K562 (cell line): Measurements from ENCODE around the gene FBXL22. TPM values are rescaled to one million over a fixed set of nuclear protein-coding genes. Genes with fewer than 3 reads are reported as not detected.

Source experiments
- ATAC-seq: fragments of 200-7000 bp; cut with Tn5 transposase; 3 replicates; pipeline ENCODE4 v1.9.1; 2020; ENCODE audit warnings: moderate library complexity
- BruUV-seq: library from RNA; stranded (reverse); fragments of 400-500 nt; replicated peaks from 2 replicates; lab custom pipeline; 2021; lab: Mats Ljungman, UMichigan
- CTCF ChIA-PET: fragments of 300-600 bp; formaldehyde crosslinking; extraction: SDS; loops from one replicate; lab custom pipeline; 2021; ENCODE audit warnings: low intra/inter-chr PET ratio; lab: Yijun Ruan, JAX
- POLR2A ChIA-PET: fragments of 300-600, 350-650 bp; sonication (Branson Sonifier 250); formaldehyde crosslinking; extraction: SDS; loops from one replicate; lab custom pipeline; 2021; ENCODE audit warnings: antibody characterized with exemption, inconsistent platforms; lab: Yijun Ruan, JAX
- DNase-seq, 4 experiments: peaks; one replicate each; pipeline versions ENCODE4 v3.0.0 to v3.0.0-alpha.2; 2011 to 2018; ENCODE audit warnings: low spot score in 3 of 4, mixed read lengths in 3 of 4; ENCODE audit errors: extremely low read depth in 1 of 4
- FAIRE-seq: peaks from 2 replicates; lab custom pipeline; 2011; peaks lifted over from hg19 to GRCh38; lab: Jason Lieb, UNC
- H2AFZ ChIP-seq: 2 replicates; pipeline ENCODE4 v1.6.0; 2011; ENCODE audit warnings: low read depth, low read length, control low read depth, inconsistent platforms
- H3K27ac ChIP-seq: fragments of 200-600 bp; 3 replicates; pipeline ENCODE4 v1.8.0; 2011; ENCODE audit warnings: low read depth, mild to moderate bottlenecking, control low read depth, inconsistent platforms, low read length, moderate library complexity, mixed read lengths; ENCODE audit errors: extremely low read depth
- H3K27me3 ChIP-seq, 2 experiments: fragments of 300-600 bp in 1 of 2; 2 replicates in 1 of 2; 3 replicates in 1 of 2; pipeline versions ENCODE4 v1.6.0 to v1.8.0; 2011; ENCODE audit warnings: inconsistent platforms in 2 of 2, low read length in 2 of 2, mild to moderate bottlenecking in 1 of 2, mixed read lengths in 1 of 2, moderate library complexity in 1 of 2; ENCODE audit not compliant: control insufficient read depth in 2 of 2, insufficient read depth in 2 of 2
- H3K36me3 ChIP-seq: fragments of 300-600 bp; 3 replicates; pipeline ENCODE4 v1.8.0; 2011; ENCODE audit warnings: mild to moderate bottlenecking, low read length, inconsistent platforms; ENCODE audit not compliant: control insufficient read depth, insufficient read depth
- H3K4me1 ChIP-seq, 2 experiments: fragments of 200-600 bp in 1 of 2; replicated peaks in 1 of 2; 2 replicates in 1 of 2; 3 replicates in 1 of 2; pipeline versions ENCODE4 v1.5.1 to v1.8.0; 2011; ENCODE audit warnings: inconsistent platforms in 2 of 2, low read length in 2 of 2, mild to moderate bottlenecking in 1 of 2, mixed read lengths in 1 of 2, moderate library complexity in 1 of 2; ENCODE audit not compliant: control insufficient read depth in 2 of 2, insufficient read depth in 2 of 2
- H3K4me2 ChIP-seq: 2 replicates; pipeline ENCODE4 v1.6.1; 2011; ENCODE audit warnings: low read length, control low read depth, inconsistent platforms, mixed read lengths; ENCODE audit not compliant: insufficient read depth
- H3K4me3 ChIP-seq: fragments of 200-600 bp; sonication (generic), shearing (Covaris generic); 2 replicates; pipeline ENCODE4 v1.5.1; 2016; ENCODE audit warnings: control low read depth, inconsistent platforms
- H3K79me2 ChIP-seq: fragments of 200-600 bp; 3 replicates; pipeline ENCODE4 v1.8.0; 2011; ENCODE audit warnings: low read length, inconsistent platforms; ENCODE audit not compliant: control insufficient read depth, insufficient read depth
- H3K9ac ChIP-seq, 2 experiments: 2 replicates each; pipeline versions ENCODE4 v1.6.0 to v1.6.1; 2011; ENCODE audit warnings: low read depth in 2 of 2, low read length in 2 of 2, control low read depth in 1 of 2, inconsistent platforms in 1 of 2, mild to moderate bottlenecking in 1 of 2, mixed read lengths in 1 of 2; ENCODE audit not compliant: insufficient read depth in 1 of 2
- H3K9me1 ChIP-seq: one replicate; pipeline ENCODE4 v1.6.0; 2011; ENCODE audit warnings: inconsistent platforms, mild to moderate bottlenecking, low read length, moderate library complexity; ENCODE audit not compliant: control insufficient read depth, insufficient read depth
- H3K9me3 ChIP-seq: replicated peaks from 2 replicates; pipeline ENCODE4 v1.5.1; 2011; ENCODE audit warnings: low read depth, low read length, inconsistent platforms; ENCODE audit not compliant: control insufficient read depth, insufficient read depth
- H4K20me1 ChIP-seq: replicated peaks from 2 replicates; pipeline ENCODE4 v1.6.1; 2011; ENCODE audit warnings: low read length, inconsistent platforms, mixed read lengths; ENCODE audit not compliant: control insufficient read depth, insufficient read depth
- GTF2F1 ChIP-seq: IDR thresholded peaks from 2 replicates; pipeline ENCODE4 v1.6.1; 2011; ENCODE audit warnings: low read depth, low read length, improper control_type of control experiment
- NR2C1 ChIP-seq, 2 experiments: fragments of 450-650 bp; IDR thresholded peaks; 2 replicates each; pipeline ENCODE4 v1.6.1; 2017; ENCODE audit warnings: mild to moderate bottlenecking in 2 of 2, antibody characterized with exemption in 1 of 2, inconsistent platforms in 1 of 2, missing compliant biosample characterization in 1 of 2, missing genetic modification characterization in 1 of 2
- POLR2G ChIP-seq: fragments of 200-400 bp; formaldehyde crosslinking; IDR thresholded peaks from 2 replicates; pipeline ENCODE4 v1.6.1; 2017; ENCODE audit warnings: low read depth, mild to moderate bottlenecking, antibody characterized with exemption, low read length, moderate library complexity
- PTRF ChIP-seq: fragments of 450-650 bp; IDR thresholded peaks from 2 replicates; pipeline ENCODE4 v1.6.1; 2016; ENCODE audit warnings: mild to moderate bottlenecking, missing genetic modification characterization, missing compliant biosample characterization
- RFX5 ChIP-seq: IDR thresholded peaks from 2 replicates; pipeline ENCODE4 v1.6.1; 2011; ENCODE audit warnings: low read depth, mild to moderate bottlenecking, improper control_type of control experiment, low read length
- ZNF23 ChIP-seq: fragments of 250-450 bp; sonication (Bioruptor Pico); IDR thresholded peaks from 2 replicates; pipeline ENCODE4 v1.4.0; 2020; ENCODE audit warnings: mild to moderate bottlenecking
- ZNF316 ChIP-seq: fragments of 450-650 bp; IDR thresholded peaks from 2 replicates; pipeline ENCODE4 v1.6.1; 2016
- ZNF445 ChIP-seq: fragments of 250-450 bp; sonication (Bioruptor Pico); IDR thresholded peaks from 2 replicates; pipeline ENCODE4 v1.4.0; 2020; ENCODE audit warnings: low read depth, mild to moderate bottlenecking, moderate library complexity
- ZNF785 ChIP-seq: fragments of 250-450 bp; sonication (Bioruptor Pico); IDR thresholded peaks from 2 replicates; pipeline ENCODE4 v1.4.0; 2020; ENCODE audit warnings: mild to moderate bottlenecking
- WGBS: fragments of 100-300 bp; shearing (Covaris generic); methylation state at CpG from one replicate; pipeline ENCODE4 v1.1.6; 2016; ENCODE audit warnings: low coverage, mixed read lengths; ENCODE audit not compliant: insufficient coverage; ENCODE audit errors: missing lambda C conversion rate; 5-methylcytosine and 5-hydroxymethylcytosine counted together
- in situ Hi-C: fragments of 300-500 bp; cut with MboI; formaldehyde crosslinking; loops from 4 replicates; pipeline ENCODE4 v1.15.0; 2018; ENCODE audit warnings: inconsistent platforms, mixed read lengths
- intact Hi-C: fragments of 100-400 bp; cut with micrococcal nuclease; formaldehyde crosslinking; loops from 2 replicates; pipeline ENCODE4 v1.14.2; 2022
- polyA plus RNA-seq, 8 experiments: library from polyadenylated mRNA; depleted of rRNA in 4 of 8; stranded (reverse) in 5 of 8; unstranded in 3 of 8; fragments of >200 nt; fragmentation: Nextera tagmentation in 2 of 8; fragmentation: Illumina TruSeq in 1 of 8; extraction: Ambion mirVana in 2 of 8; extraction: Trizol in 1 of 8; gene quantifications; 2 replicates each; pipeline versions ENCODE4 v1.2.1 to v1.2.3, GENCODE V29; 2011 to 2014; ENCODE audit warnings: inconsistent platforms in 1 of 8, missing spikeins in 1 of 8
- total RNA-seq, 7 experiments: library from RNA; depleted of rRNA in 6 of 7; stranded (reverse); fragments of >200 nt in 6 of 7; fragmentation: Illumina TruSeq in 2 of 7; extraction: Trizol in 2 of 7; gene quantifications; 2 replicates each; pipeline versions ENCODE4 v1.2.1 to v1.2.3, GENCODE V29; 2011 to 2021; ENCODE audit warnings: low replicate concordance in 1 of 7

FBXL22 gene
- total and polyA plus RNA-seq, 9 of the 15 experiments (the other 6 are each of a cell fraction or from before 2014, with no cell fraction given): not detected

- TF ChIP-seq RFX5 (no peak), ZNF445 (CRISPR knock-in tag) (no peak), ZNF785 (CRISPR knock-in tag) (no peak), PTRF (tag) (no peak), POLR2G (no peak), NR2C1 (IDR thresholded peaks at IDR 0.05) (no peak), NR2C1 (tag; IDR thresholded peaks at IDR 0.05) (no peak)
Observed at GRCh38 chr15:63553388-63553791, 43.8 kb upstream of the FBXL22 start (continued).

GRCh38 chr15:63554337-63554927 lies 42.8 kb upstream of the FBXL22 start:
- no peak overlapping the region for H2AFZ ChIP-seq
- H3K4me3 ChIP-seq: no peak overlapping the region
- BruUV-seq: no TSS peak
- no peaks in the 10 kb centered on the region for H3K27me3 ChIP-seq
- CTCF ChIA-PET: no interaction called here
- no peaks in the 10 kb centered on the region for H3K4me1 ChIP-seq
- peaks cover 6% of the 10 kb centered on the region; the same call in 1 of the 3 replicates for H3K79me2 ChIP-seq
- no peaks in the 10 kb centered on the region for H3K9me3 ChIP-seq
- FAIRE-seq (no peak), ATAC-seq (no peak), DNase-seq (no peak)
- no peak overlapping the region for H3K4me2 ChIP-seq
- H4K20me1 ChIP-seq: no peaks in the 10 kb centered on the region
- H3K27ac ChIP-seq: no peak overlapping the region
- intact Hi-C loops (no loop called here), in situ Hi-C loops (no loop called here)
- TF ChIP-seq GTF2F1 (no peak), ZNF23 (CRISPR knock-in tag) (no peak), ZNF316 (0 out of 2 replicates have a peak, but pooled peaks have one; percentile 10)
- POLR2A ChIA-PET: interaction anchor here (0.9 kb wide), 1 partner anchor 18 kb away, joined by 3 read pairs; no protein-coding TSS in a partner anchor
- 93% methylated on average over 2 of the region's 2 CpGs for WGBS
- H3K9me1 ChIP-seq: no peaks in the 10 kb centered on the region
- no peak overlapping the region for H3K9ac ChIP-seq
- H3K36me3 ChIP-seq: peaks cover 42% of the 10 kb centered on the region; the same call in 2 of the 3 replicates
